Measurements from ENCODE around the gene CAPN12.

DNA sequence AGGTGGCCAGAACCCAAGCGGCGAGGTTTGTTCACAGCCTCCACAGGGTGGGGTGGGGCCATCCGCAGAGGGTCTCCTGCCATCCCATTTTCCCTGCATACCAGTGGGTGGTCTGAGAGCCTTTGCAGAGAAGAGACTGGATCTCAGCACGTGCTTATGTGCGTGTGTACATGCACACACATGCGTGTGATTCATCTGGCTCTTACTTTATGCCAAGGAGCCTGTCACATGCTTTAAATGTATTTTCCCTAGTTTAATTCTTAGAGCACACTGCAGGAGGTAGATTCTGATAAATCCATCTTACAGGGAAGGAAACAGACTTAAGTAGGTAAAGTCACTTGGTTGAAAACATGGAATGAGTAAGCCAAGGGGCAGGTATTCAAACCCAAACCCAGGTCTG lies 47.1 kb downstream of the CAPN12 start:
- TF ChIP-seq GATA2 (IDR thresholded peaks at IDR 0.05; ENCODE audit: low read depth, low read length) (no peak), GATA3 (IDR thresholded peaks at IDR 0.05; ENCODE audit: low read depth, low read length) (no peak)

Data from SH-SY5Y (cell line).